BJ (cell line): Measurements from ENCODE around the gene PTPRK. TPM values are rescaled to one million over a fixed set of nuclear protein-coding genes. Genes with fewer than 3 reads are reported as not detected.

Experiments
- CTCF ChIA-PET: fragments of 350-600 bp; formaldehyde crosslinking; extraction: SDS; loops from one replicate; lab custom pipeline; 2021; ENCODE audit warnings: antibody characterized with exemption, inconsistent platforms; lab: Yijun Ruan, JAX
- POLR2A ChIA-PET: fragments of 300-600 bp; sonication (Branson Sonifier 250); formaldehyde crosslinking; extraction: SDS; loops from one replicate; lab custom pipeline; 2021; ENCODE audit warnings: antibody characterized with exemption; lab: Charles Lee
- DNase-seq: peaks from one replicate; pipeline ENCODE4 v3.0.0-alpha.2; 2011; ENCODE audit warnings: low read depth
- H3K27me3 ChIP-seq: 2 replicates; pipeline ENCODE4 v1.6.0; 2011; ENCODE audit warnings: low read length; ENCODE audit not compliant: control insufficient read depth, insufficient read depth
- H3K36me3 ChIP-seq: 2 replicates; pipeline ENCODE4 v1.5.1; 2011; ENCODE audit warnings: low read length; ENCODE audit not compliant: control insufficient read depth, insufficient read depth
- H3K4me3 ChIP-seq: 2 replicates; pipeline ENCODE4 v1.5.1; 2011; ENCODE audit warnings: low read depth, mild to moderate bottlenecking, control low read depth, low read length
- CTCF ChIP-seq: IDR thresholded peaks from 2 replicates; pipeline ENCODE4 v1.5.1; 2011; ENCODE audit warnings: low read depth, mild to moderate bottlenecking, control low read depth, inconsistent platforms, low read length, moderate library complexity; ENCODE audit not compliant: insufficient read depth
- polyA plus RNA-seq: library from polyadenylated mRNA; depleted of rRNA; stranded (reverse); fragments of >200 nt; gene quantifications from 2 replicates; pipeline ENCODE4 v1.2.3, GENCODE V29; 2011

PTPRK gene
- polyA plus RNA-seq, 1 experiment = 18.5 TPM

DNA sequence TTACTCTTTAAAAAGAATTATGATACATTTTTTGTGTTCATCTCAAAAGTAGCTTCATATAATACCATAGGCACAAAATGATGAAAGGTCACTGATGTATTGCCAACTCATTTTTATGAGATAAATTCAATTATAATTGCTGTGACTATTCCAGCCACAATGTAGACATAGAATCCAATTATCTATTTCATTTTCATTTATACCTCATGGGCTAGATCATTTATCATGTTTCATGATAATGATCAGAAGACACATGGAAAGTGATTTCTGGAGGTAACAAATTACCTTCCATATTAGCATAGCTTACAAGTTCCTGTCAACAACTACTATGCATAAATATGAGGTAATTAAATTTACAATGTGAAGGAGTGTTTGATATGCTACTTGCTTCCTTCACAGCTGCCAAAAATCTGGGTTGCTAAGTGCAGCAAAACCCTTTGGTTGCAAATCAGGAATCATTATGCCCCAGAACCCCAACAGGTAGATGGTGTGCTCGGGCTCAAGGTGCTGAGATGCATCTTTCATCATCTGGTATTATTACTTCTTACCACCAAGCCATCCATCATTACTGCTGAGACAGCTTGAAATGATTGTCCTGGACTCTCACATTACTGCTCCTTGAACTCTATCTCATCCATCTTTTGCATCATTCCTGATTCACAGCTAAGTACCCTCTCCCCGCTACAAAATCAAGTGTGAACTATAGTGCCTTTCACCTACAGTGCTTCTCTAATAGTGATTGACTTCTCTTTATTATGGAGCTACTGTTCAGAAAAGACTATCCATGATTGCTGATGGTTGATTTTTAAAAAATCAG is 313.6 kb downstream of the PTPRK start:
- POLR2A ChIA-PET = interaction anchor here (0.6 kb wide), 1 partner anchor 1663 kb away, joined by 3 read pairs; no protein-coding TSS in a partner anchor
- Histone ChIP-seq H3K27me3 (no peaks in the 10 kb centered on the region), H3K36me3 (no peaks in the 10 kb centered on the region), H3K4me3 (no peak overlapping the region)
- CTCF ChIA-PET = interaction anchor here (1.4 kb wide), 1 partner anchor 24 kb away, joined by 3 read pairs; no protein-coding TSS in a partner anchor
- TF ChIP-seq CTCF = no peak
- no peak for DNase-seq

GRCh38 chr6:128204616-128205015 is 315.8 kb downstream of the PTPRK start:
- no peak overlapping the region for H3K4me3 ChIP-seq
- no peak for TF ChIP-seq CTCF
- no peaks in the 10 kb centered on the region for H3K27me3 ChIP-seq
- DNase-seq = peak; percentile 26
- H3K36me3 ChIP-seq = no peaks in the 10 kb centered on the region
- CTCF ChIA-PET = no interaction called here
- POLR2A ChIA-PET = interaction anchor here (0.7 kb wide), 1 partner anchor 31 kb away, joined by 4 read pairs; no protein-coding TSS in a partner anchor

DNA sequence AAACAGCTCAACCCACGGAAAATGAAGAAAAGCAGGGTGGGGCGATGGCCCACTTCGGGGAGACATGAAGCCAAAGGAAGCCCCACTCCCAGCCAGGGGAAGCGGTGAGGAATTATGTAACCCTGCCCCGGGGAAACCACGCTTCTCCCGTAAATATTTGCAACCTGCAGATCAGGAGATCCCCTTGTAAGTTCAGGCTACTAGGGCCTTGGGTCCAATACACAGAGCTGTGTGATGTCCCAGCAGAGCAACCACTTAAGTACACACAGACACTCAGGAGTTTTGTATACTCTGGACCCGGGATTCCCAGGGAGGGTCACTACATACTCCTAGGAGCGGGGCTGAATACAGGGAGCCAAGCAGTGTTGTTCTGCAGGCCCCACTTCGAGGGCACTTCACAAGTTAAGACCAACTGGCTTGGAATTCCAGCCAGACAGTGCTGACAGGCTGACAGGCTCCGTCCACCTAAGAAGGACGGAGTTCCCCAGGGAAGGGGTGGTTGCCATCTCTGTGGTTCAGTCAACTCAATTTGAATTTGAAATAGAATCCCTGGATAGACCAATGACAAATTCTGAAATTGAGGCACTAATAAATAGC is 318.1 kb downstream of the PTPRK start:
- TF ChIP-seq CTCF = no peak
- Histone ChIP-seq H3K27me3 (no peaks in the 10 kb centered on the region), H3K36me3 (no peaks in the 10 kb centered on the region), H3K4me3 (no peak overlapping the region)
- DNase-seq = no peak
- ChIA-PET POLR2A (no interaction called here), CTCF (interaction anchor here (1.2 kb wide), 1 partner anchor 10 kb away, joined by 3 read pairs; no protein-coding TSS in a partner anchor)

GRCh38 chr6:128200789-128201188 is 319.6 kb downstream of the PTPRK start:
- no peaks in the 10 kb centered on the region for H3K36me3 ChIP-seq
- ChIA-PET CTCF (no interaction called here), POLR2A (no interaction called here)
- H3K4me3 ChIP-seq = no peak overlapping the region
- no peak for TF ChIP-seq CTCF
- DNase-seq = no peak
- no peaks in the 10 kb centered on the region for H3K27me3 ChIP-seq

DNA sequence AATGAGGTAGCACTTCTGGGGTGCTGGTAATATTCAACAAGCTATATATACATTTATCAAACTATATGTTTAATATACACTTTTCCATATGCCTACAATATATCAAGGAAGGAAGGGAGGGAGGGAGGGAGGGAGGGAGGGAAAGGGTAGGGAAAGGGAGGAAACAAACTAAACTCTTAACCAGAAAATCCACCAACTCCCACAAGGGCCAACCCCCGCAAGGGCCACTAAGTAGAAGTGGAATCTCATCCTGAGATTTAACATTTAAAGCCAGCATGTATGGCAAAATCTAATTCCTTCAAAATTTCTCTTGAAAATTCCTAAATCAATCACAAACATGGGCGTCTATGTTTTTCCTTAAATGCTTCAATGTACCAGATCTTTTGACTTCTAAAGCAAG is 320.9 kb downstream of the PTPRK start:
- no peak for DNase-seq
- CTCF ChIA-PET = interaction anchor here (0.6 kb wide), 1 partner anchor 1466 kb away, joined by 3 read pairs; no protein-coding TSS in a partner anchor
- Histone ChIP-seq H3K36me3 (no peaks in the 10 kb centered on the region), H3K4me3 (no peak overlapping the region), H3K27me3 (no peaks in the 10 kb centered on the region)
- POLR2A ChIA-PET = no interaction called here
- TF ChIP-seq CTCF = no peak
